Endothelial cell of umbilical vein (primary cell): Measurements from ENCODE around the gene HCLS1.

Experiments
- CTCF ChIP-seq, 2 donors: IDR thresholded peaks; 1 replicate in 1 of 2; 2 replicates in 1 of 2; pipeline ENCODE4 v1.5.1; 2011; ENCODE audit warnings: low read length in 2 of 2, mild to moderate bottlenecking in 2 of 2, moderate library complexity in 2 of 2, control low read depth in 1 of 2, inconsistent platforms in 1 of 2, low read depth in 1 of 2; ENCODE audit not compliant: insufficient read depth in 1 of 2; ENCODE audit errors: extremely low read depth in 1 of 2
- EZH2 ChIP-seq: IDR thresholded peaks from 2 replicates; pipeline ENCODE4 v1.6.1; 2012; ENCODE audit warnings: borderline replicate concordance, low read depth, mild to moderate bottlenecking, moderate library complexity, low read length, inconsistent platforms; ENCODE audit not compliant: severe bottlenecking
- GATA2 ChIP-seq: IDR thresholded peaks from 2 replicates; pipeline ENCODE4 v1.7.0; 2011; ENCODE audit warnings: low read depth, mild to moderate bottlenecking, moderate library complexity, mixed read lengths, low read length; ENCODE audit not compliant: insufficient read length, insufficient read depth
- JUN ChIP-seq: IDR thresholded peaks from 2 replicates; pipeline ENCODE4 v1.6.1; 2011; ENCODE audit warnings: borderline replicate concordance, low read depth; ENCODE audit not compliant: insufficient read length, insufficient read depth
- MYC ChIP-seq: IDR thresholded peaks from one replicate; pipeline ENCODE4 v1.6.1; 2011; ENCODE audit warnings: mild to moderate bottlenecking, low read depth, low read length
- POLR2A ChIP-seq: IDR thresholded peaks from 2 replicates; pipeline ENCODE4 v1.6.1; 2012; ENCODE audit warnings: low read depth, mild to moderate bottlenecking, control low read depth, low read length
- TF ChIP-seq, protein P1 (sequence below): IDR thresholded peaks from 2 replicates; pipeline ENCODE4 v1.6.1; 2011; ENCODE audit not compliant: insufficient read depth, insufficient read length

DNA sequence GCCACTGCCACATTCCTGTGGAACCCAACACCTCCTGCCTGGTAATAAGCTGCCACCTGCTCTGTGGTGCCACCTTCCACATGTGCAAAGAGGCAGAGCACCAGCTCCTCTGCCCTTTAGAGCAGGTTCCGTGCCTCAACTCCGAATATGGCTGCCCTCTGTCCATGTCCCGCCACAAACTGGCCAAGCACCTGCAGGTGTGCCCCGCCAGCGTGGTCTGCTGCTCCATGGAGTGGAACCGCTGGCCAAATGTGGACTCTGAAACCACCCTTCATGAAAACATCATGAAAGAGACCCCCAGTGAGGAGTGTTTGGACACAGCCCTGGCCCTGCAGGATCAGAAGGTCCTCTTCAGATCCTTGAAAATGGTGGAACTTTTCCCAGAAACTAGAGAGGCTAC lies 39.2 kb downstream of the HCLS1 start:
- TF ChIP-seq CTCF (IDR thresholded peaks at IDR 0.05; ENCODE audit: extremely low read depth in 1 of 2, insufficient read depth in 1 of 2, low read depth in 1 of 2, low read length in 2 of 2) (no peak), GATA2 (no peak), POLR2A (no peak), MYC (no peak), EZH2 (no peak), JUN (no peak)
- TF ChIP-seq, protein P1, sequence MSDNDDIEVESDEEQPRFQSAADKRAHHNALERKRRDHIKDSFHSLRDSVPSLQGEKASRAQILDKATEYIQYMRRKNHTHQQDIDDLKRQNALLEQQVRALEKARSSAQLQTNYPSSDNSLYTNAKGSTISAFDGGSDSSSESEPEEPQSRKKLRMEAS, result no peak
